Measurements from ENCODE around the gene PC.
A peak's percentile ranks its signal among the peaks of the same experiment; 100 is the strongest.

The PC gene

GRCh38 chr11:66857927-66858185, 100.3 kb downstream of the PC start:
- Histone ChIP-seq H3K9me3 (ENCODE audit: control insufficient read depth, insufficient read depth, low read depth, low read length) (no peaks in the 10 kb centered on the region), H3K4me1 (ENCODE audit: control insufficient read depth, insufficient read depth, low read length) (peaks cover 12% of the 10 kb centered on the region), H3K36me3 (ENCODE audit: control insufficient read depth, insufficient read depth, low read length) (peaks cover 10% of the 10 kb centered on the region), H3K27me3 (ENCODE audit: control insufficient read depth, insufficient read depth, low read length) (no peaks in the 10 kb centered on the region), H3K27ac (ENCODE audit: low read depth, low read length) (no peak overlapping the region), H3K9ac (ENCODE audit: low read length) (peak overlapping the region; percentile 33), H3K4me3 (ENCODE audit: low read depth, low read length) (peak overlapping the region; percentile 79)

DNA sequence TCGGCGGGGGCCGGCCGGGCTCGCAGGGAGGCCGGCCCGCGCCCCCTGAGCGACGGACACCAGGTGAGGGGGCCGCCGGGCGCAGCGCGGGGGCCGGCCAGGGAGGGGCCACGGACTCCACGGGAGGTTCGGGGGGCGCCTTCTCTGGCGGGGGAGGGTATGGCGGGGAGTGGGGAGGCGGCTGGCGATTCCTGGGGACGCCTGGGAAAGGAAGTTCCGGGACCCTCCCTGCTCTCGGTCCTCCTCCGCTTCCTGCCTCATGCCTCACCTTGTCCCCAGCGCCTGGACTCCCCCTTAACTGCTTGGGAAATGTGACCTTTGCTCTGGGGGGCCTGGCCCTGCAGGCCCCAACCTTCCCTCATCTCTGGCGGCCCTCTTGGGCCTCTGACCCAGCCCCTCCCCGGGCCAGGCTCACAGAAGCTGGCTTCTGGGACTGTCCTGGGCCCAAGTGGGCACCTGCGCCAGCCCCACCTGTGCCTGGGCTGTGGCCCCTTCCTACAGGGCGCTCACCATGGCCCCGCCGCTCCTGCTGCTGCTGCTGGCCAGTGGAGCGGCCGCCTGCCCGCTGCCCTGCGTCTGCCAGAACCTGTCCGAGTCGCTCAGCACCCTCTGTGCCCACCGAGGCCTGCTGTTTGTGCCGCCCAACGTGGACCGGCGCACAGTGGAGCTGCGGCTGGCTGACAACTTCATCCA, 100.8 kb downstream of the PC start:
- H3K9ac ChIP-seq (ENCODE audit: low read length), result peak overlapping the region; percentile 82
- no peaks in the 10 kb centered on the region for H3K27me3 ChIP-seq (ENCODE audit: control insufficient read depth, insufficient read depth, low read length)
- 0 out of 2 replicates have a peak overlapping the region, but pooled peaks have one; percentile 34 for H3K27ac ChIP-seq (ENCODE audit: low read depth, low read length)
- peak overlapping the region; percentile 79 for H3K4me3 ChIP-seq (ENCODE audit: low read depth, low read length)
- H3K4me1 ChIP-seq (ENCODE audit: control insufficient read depth, insufficient read depth, low read length), result peaks cover 12% of the 10 kb centered on the region
- no peaks in the 10 kb centered on the region for H3K9me3 ChIP-seq (ENCODE audit: control insufficient read depth, insufficient read depth, low read depth, low read length)
- H3K36me3 ChIP-seq (ENCODE audit: control insufficient read depth, insufficient read depth, low read length), result peaks cover 10% of the 10 kb centered on the region

DNA sequence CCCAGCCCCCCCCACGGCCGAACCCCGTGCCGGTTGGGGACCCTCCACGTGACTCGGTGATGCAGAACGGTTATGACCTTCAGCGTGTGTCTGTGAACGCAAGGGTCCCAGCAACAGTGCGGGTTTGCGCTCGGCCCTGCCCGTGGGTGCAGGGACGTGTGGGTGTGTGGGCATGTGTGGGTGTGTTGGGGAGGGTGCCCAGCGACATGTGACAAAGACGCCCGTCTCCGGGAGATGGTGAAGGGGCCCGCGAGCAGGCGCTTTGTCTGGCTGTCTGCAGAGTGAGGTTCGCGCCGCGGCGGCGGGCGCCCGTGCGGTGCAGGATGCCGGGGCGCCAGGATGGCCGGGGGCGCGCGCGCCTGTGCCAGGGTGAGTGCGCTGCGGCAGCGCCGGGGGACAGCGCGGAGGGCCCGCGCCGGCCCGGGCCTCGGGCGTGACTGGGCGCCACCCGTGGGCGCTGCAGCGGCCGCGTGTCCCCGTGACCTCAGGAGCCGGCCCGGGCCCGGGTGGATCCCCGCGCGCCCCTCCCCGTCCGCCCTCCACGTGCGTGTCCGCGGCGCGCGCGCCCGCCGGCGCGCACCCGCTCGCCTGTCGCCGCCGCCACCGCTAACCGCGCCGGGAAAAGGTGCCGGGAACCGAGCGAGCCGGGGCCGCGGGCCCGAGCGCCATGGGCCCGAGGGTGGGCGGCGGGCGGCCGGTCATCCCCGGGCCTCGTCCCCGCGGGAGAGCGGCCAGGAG, 101.5 kb downstream of the PC start, which contains the start of gene LRFN4:
Gene LRFN4 (plus strand): TSS at position 569 of the 738 bp plus-strand sequence. CDS start 681 bp downstream, outside the sequence.
- H3K36me3 ChIP-seq (ENCODE audit: control insufficient read depth, insufficient read depth, low read length), result peaks cover 10% of the 10 kb centered on the region
- H3K27me3 ChIP-seq (ENCODE audit: control insufficient read depth, insufficient read depth, low read length), result no peaks in the 10 kb centered on the region
- H3K4me3 ChIP-seq (ENCODE audit: low read depth, low read length), result peak within 1 kb of the TSS; percentile 79
- peak within 1 kb of the TSS; percentile 82 for H3K9ac ChIP-seq (ENCODE audit: low read length)
- peaks cover 12% of the 10 kb centered on the region for H3K4me1 ChIP-seq (ENCODE audit: control insufficient read depth, insufficient read depth, low read length)
- H3K9me3 ChIP-seq (ENCODE audit: control insufficient read depth, insufficient read depth, low read depth, low read length), result no peaks in the 10 kb centered on the region
- peak within 1 kb of the TSS; percentile 34; the same call in 1 of the 2 replicates for H3K27ac ChIP-seq (ENCODE audit: low read depth, low read length)

DNA sequence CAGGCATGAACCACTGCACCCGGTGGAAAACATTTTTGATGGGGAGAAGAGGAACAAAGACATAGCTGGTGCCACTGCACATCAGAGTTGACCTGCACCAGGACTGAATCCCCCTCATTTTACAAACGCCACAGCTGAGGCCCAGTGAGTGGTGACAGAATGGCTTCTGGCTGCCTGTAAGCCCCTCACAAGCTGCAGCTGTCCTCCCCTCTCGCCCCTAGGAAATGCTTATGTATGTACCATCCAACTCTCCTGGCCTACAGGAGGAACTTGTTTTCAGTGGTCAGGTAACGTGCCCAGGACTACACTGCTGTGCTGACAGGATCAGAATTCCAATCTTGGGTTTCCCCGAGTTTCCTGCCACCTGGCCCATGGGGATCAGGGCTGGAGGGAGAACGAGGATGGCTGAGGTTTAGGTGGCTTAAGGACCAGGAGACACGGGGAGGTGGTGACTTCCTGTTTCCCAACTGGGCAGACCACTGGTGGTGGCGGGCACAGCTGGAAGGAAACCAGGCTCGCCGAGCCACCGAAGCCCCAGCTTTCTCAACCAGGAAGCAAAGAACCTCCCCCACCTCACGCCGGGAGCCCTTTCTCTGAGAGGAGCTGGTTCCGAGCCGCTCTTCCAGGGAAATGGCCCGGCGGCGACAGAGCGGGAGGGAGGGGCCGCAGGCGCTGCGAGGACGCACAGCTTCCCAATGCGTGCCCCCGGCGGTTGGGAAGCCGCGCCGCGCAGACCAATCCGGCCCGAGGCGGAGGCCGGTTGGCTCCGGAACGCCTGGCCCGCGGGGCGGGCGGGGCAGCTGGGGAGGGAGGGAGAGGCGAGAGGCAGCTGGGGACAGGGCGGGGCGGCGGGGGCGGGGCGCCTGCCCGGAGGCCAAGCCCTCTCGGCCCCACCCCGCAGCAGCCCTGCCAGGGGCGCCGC, 102.3 kb downstream of the PC start:
- Histone ChIP-seq H3K27ac (ENCODE audit: low read depth, low read length) (peak overlapping the region; percentile 6; the same call in 1 of the 2 replicates), H3K9ac (ENCODE audit: low read length) (peak overlapping the region; percentile 82), H3K4me1 (ENCODE audit: control insufficient read depth, insufficient read depth, low read length) (peaks cover 12% of the 10 kb centered on the region), H3K9me3 (ENCODE audit: control insufficient read depth, insufficient read depth, low read depth, low read length) (no peaks in the 10 kb centered on the region), H3K36me3 (ENCODE audit: control insufficient read depth, insufficient read depth, low read length) (peaks cover 10% of the 10 kb centered on the region), H3K4me3 (ENCODE audit: low read depth, low read length) (peak overlapping the region; percentile 79), H3K27me3 (ENCODE audit: control insufficient read depth, insufficient read depth, low read length) (no peaks in the 10 kb centered on the region)

- Histone ChIP-seq H3K27me3 (ENCODE audit: control insufficient read depth, insufficient read depth, low read length) (no peaks in the 10 kb centered on the region), H3K4me3 (ENCODE audit: low read depth, low read length) (no peak overlapping the region), H3K36me3 (ENCODE audit: control insufficient read depth, insufficient read depth, low read length) (peaks cover 20% of the 10 kb centered on the region), H3K27ac (ENCODE audit: low read depth, low read length) (no peak overlapping the region), H3K9ac (ENCODE audit: low read length) (no peak overlapping the region), H3K4me1 (ENCODE audit: control insufficient read depth, insufficient read depth, low read length) (peaks cover 12% of the 10 kb centered on the region), H3K9me3 (ENCODE audit: control insufficient read depth, insufficient read depth, low read depth, low read length) (no peaks in the 10 kb centered on the region)
Observed at GRCh38 chr11:66854729-66855211, 103.4 kb downstream of the PC start.

- no peaks in the 10 kb centered on the region for H3K9me3 ChIP-seq (ENCODE audit: control insufficient read depth, insufficient read depth, low read depth, low read length)
- H3K4me1 ChIP-seq (ENCODE audit: control insufficient read depth, insufficient read depth, low read length), result peaks cover 12% of the 10 kb centered on the region
- H3K9ac ChIP-seq (ENCODE audit: low read length), result no peak overlapping the region
- no peak overlapping the region for H3K27ac ChIP-seq (ENCODE audit: low read depth, low read length)
- H3K36me3 ChIP-seq (ENCODE audit: control insufficient read depth, insufficient read depth, low read length), result peaks cover 19% of the 10 kb centered on the region; the same call in 1 of the 2 replicates
- no peak overlapping the region for H3K4me3 ChIP-seq (ENCODE audit: low read depth, low read length)
- no peaks in the 10 kb centered on the region for H3K27me3 ChIP-seq (ENCODE audit: control insufficient read depth, insufficient read depth, low read length)
Observed at GRCh38 chr11:66854231-66854661, 103.9 kb downstream of the PC start.

DNA sequence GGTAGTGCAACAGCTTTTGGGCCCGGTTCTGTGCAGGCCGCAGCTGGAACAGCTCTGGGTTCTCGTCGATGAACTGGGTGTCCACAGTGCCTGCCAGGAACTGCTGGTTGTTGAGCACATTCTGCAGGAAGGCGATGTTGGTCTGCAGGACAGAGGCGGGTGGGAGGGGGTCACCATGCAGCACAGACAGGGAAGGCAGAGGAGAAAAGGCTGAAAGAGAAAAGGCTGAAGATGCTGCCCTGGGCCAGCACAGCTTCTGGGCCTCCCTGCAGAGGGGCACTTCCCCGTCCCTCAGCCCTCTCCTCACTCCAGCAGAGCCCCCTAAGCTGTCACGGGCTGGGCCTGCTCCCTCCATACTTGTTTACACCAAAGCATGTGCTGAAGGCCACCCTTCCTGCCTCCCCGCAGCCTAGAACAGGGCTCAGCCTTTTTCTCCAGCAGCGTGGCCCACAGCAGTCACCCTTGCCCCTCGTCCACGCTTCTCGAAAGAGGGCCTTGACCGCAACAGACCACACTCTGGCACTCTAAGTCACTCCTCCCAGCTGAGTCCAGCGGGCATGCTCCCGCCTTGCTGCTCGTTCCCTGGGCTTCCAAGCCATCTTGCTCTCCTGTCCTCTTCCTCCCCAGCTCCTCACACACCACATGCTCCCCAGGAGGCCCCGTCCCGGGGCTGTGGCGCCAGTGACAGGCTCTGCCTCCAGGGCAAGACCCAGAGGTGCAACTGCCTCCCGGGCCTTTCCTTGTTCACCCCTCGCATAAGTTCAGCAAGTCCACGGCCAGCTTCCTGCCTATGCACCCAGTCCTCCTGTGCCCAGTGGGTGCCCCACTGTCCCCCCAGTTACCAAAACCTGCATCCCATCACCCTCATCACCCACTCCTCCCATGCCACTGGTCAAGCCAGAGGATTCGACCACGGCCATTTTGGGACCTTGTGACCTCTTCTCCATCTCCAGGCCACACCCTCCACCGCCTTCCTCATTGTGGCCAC, 104.6 kb downstream of the PC start:
- Histone ChIP-seq H3K27ac (ENCODE audit: low read depth, low read length) (no peak overlapping the region), H3K9me3 (ENCODE audit: control insufficient read depth, insufficient read depth, low read depth, low read length) (no peaks in the 10 kb centered on the region), H3K36me3 (ENCODE audit: control insufficient read depth, insufficient read depth, low read length) (peaks cover 20% of the 10 kb centered on the region; the same call in 1 of the 2 replicates), H3K4me1 (ENCODE audit: control insufficient read depth, insufficient read depth, low read length) (peaks cover 12% of the 10 kb centered on the region), H3K9ac (ENCODE audit: low read length) (no peak overlapping the region), H3K27me3 (ENCODE audit: control insufficient read depth, insufficient read depth, low read length) (no peaks in the 10 kb centered on the region), H3K4me3 (ENCODE audit: low read depth, low read length) (no peak overlapping the region)

DNA sequence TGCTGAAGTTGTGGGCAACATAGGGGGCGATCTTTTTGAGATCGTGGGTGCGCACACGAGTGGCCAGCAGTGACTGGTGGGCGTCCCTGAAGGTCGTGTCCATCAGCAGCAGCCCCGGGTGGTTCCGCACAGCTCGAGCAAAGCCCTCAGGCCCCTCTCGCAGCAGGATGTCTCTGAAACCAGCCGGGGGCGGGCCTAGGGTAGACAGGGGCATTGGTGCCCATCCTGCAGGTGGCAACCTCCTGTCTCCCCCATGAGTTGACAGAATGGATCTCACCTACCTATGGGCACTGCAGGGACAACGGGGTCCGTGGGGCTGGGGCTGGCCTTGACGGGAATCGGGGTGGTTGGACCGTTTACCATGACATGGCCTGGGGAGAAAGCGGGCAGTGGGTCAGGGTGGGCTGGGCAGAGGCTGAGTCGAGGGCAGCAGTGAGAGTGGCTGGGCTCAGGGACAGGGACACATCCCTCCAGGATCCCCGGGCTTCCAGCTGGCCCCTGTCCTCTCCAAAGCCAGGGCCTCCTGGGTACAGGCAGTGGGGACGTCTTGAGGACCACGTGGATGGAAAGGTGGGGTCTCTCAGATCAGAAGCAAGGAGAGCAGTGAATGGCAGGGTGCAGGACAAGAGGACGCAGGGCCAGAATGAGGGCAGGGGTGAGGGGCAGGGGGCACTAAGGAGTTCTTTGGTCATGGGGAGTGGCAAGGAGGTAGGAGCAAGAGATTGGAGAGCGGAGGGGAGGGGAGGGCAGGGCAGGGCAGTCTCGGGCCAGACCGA, 105.5 kb downstream of the PC start:
- no peak overlapping the region for H3K4me3 ChIP-seq (ENCODE audit: low read depth, low read length)
- peaks cover 9% of the 10 kb centered on the region for H3K4me1 ChIP-seq (ENCODE audit: control insufficient read depth, insufficient read depth, low read length)
- no peak overlapping the region for H3K9ac ChIP-seq (ENCODE audit: low read length)
- no peaks in the 10 kb centered on the region for H3K27me3 ChIP-seq (ENCODE audit: control insufficient read depth, insufficient read depth, low read length)
- H3K9me3 ChIP-seq (ENCODE audit: control insufficient read depth, insufficient read depth, low read depth, low read length), result no peaks in the 10 kb centered on the region
- no peak overlapping the region for H3K27ac ChIP-seq (ENCODE audit: low read depth, low read length)
- peaks cover 28% of the 10 kb centered on the region for H3K36me3 ChIP-seq (ENCODE audit: control insufficient read depth, insufficient read depth, low read length)

DNA sequence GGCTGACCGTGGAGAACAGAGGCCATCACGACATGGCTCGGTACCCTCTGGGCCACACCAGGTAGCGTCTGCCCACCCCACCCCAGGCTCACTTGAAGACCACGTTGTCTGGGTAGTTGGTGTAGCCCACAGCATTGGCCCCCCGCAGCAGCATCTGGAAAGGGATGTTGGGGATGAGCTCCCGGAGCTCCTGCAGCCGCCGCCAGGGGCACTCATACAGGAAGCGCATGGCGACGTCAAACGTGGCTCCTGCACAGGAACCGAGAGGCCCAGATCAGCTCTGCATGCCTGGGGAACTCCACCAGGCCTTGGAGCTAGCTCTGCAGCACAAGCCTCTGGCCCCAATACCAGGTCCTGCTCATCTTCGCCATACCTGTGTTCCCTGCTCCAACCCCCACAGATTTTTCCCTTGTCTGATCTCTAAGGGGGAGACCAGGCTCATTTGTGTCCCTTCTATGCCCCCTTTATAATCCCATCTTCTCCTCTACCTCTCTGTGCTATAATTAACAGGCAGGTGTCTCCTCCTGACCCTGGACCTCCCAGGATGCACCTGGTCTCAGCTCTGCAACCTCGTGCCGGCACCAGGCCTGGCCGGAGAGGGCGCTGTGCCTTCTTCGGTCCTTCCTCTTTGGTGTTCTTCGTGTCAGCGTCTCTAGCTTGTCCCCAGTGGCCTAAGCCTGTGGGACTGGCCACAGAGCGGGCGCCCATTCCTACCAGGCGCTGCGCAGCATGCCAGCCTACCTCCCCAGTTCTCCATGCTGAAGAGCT, 106.3 kb downstream of the PC start:
- no peaks in the 10 kb centered on the region for H3K27me3 ChIP-seq (ENCODE audit: control insufficient read depth, insufficient read depth, low read length)
- no peak overlapping the region for H3K4me3 ChIP-seq (ENCODE audit: low read depth, low read length)
- no peaks in the 10 kb centered on the region for H3K9me3 ChIP-seq (ENCODE audit: control insufficient read depth, insufficient read depth, low read depth, low read length)
- H3K27ac ChIP-seq (ENCODE audit: low read depth, low read length), result no peak overlapping the region
- peaks cover 5% of the 10 kb centered on the region for H3K4me1 ChIP-seq (ENCODE audit: control insufficient read depth, insufficient read depth, low read length)
- no peak overlapping the region for H3K9ac ChIP-seq (ENCODE audit: low read length)
- peaks cover 33% of the 10 kb centered on the region for H3K36me3 ChIP-seq (ENCODE audit: control insufficient read depth, insufficient read depth, low read length)

Measured in HUES6 (cell line).